ENCODE results near the gene DENND4B. TPM values are rescaled to one million over a fixed set of nuclear protein-coding genes. Genes with fewer than 3 reads are reported as not detected.

DENND4B gene
- total and polyA plus RNA-seq, 2 experiments from 2014 or later: 15.4 to 22.3 TPM

DNA sequence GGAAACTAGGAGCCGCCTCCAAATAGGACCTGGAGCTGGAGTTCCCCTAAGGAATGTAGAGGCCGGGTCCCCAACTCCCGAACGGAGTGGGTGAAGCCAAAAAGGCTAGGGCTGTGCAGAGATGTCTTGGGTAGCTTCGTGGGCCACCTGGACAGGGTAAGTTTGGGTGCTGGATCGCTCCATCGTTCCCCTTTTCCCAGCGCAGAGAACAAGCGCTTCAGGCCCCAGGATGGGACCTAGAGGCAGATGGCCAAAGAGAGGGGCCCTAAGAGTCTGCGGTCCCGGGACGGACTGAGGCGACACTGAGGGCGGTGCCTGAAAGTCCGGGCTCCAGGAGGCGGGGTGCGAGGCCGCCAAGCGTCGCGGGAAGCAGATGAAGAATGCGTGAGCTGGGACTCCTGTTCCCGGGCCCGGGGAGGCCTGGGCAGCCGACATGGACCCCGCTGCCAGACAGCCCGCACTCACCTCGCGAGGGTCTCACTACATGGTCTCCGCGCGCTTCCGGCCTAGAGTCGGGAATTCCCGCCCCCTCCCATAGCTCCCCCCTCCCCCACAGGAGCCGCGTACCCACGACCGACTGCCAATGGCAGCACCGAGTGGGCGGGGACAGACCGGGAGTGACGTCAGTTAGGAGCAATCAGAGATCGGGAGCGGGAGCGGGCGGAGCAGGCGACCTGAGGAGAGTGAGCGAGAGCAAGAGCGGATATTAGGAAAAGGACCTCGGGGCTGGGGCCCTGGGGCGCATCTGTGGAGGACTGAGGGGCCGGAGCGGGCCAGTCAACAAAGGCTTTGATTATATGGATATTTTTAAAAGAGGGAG is 16.7 kb upstream of the DENND4B start, which contains the start of gene SLC39A1:
Gene SLC39A1 (minus strand): TSS at position 508 of the 820 bp plus-strand sequence. CDS start 822 bp downstream, outside the sequence.
- Histone ChIP-seq H3K9me2 (replicated peaks; ENCODE audit: insufficient read depth) (no peaks in the 10 kb centered on the region), H3K9me3 (ENCODE audit: low read depth) (no peaks in the 10 kb centered on the region), H3K27me3 (no peaks in the 10 kb centered on the region), H2AFZ (peak within 1 kb of the TSS; percentile 51), H3K4me2 (peak within 1 kb of the TSS; percentile 93), H3K27ac (peak within 1 kb of the TSS; percentile 98), H3K4me3 (peak within 1 kb of the TSS; percentile 52), H3K36me3 (replicated peaks; ENCODE audit: insufficient read depth, low read depth) (no peaks in the 10 kb centered on the region), H4K20me1 (ENCODE audit: insufficient read depth, poor library complexity, severe bottlenecking) (no peaks in the 10 kb centered on the region), H3K4me1 (ENCODE audit: insufficient read depth) (peaks cover 26% of the 10 kb centered on the region), H3K79me2 (peaks cover 46% of the 10 kb centered on the region)
- peak; percentile 99 for DNase-seq (ENCODE audit: low spot score)
- 1% methylated on average over 49 of the region's 54 CpGs for WGBS (ENCODE audit: low lambda C conversion rate, missing lambda C conversion rate)
- no peak for TF ChIP-seq EZH2 (IDR thresholded peaks at IDR 0.05; ENCODE audit: borderline replicate concordance)

DNA sequence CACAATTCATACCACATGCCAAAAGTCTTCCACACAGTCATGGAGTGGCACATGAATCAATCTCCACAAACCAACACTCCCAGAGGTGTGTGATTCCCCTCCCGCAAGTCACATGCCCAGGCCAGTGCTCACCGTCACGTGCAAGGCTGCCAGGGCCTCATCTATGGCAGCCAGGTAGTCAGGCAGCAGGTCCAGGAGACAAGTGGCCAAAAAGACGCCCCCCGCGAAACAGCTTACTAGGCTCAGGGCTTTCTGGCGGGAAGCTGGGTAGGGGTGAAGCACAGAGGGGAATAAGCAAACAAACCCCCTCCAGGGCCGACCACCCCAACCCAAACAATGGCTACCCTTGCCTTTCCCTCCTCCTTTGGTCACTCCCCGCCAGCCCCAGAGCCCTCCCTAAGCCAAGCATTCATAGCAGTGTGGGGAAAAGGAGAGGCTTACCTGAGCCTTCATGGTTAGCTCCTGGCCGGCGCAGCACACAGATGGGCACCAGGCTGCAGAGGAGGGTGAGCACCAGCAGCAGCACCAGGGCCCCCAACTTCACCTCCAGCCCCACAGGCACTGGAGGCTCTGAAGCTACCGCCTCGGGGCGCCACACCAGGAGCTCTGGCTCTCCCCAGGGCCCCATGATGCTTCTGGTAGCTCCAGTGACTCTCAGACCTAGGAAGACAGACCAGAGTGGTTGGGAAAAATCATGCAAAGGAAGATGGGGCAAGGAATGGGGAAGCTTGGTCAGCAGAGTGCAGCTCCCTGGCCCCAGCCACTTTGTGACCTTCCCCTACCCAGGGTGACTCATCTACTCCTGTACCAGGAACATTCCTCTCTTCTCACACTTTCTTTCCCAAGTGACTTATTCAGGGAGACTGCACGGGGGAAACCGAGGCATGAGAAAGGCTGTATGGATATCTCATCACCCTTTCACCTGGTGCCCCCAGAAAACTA is 15.8 kb upstream of the DENND4B start:
- Histone ChIP-seq H3K36me3 (replicated peaks; ENCODE audit: insufficient read depth, low read depth) (no peaks in the 10 kb centered on the region), H2AFZ (peak overlapping the region; percentile 2), H3K27ac (peak overlapping the region; percentile 98), H3K4me1 (ENCODE audit: insufficient read depth) (peaks cover 26% of the 10 kb centered on the region), H4K20me1 (ENCODE audit: insufficient read depth, poor library complexity, severe bottlenecking) (peaks cover 6% of the 10 kb centered on the region), H3K4me2 (peak overlapping the region; percentile 93), H3K9me2 (replicated peaks; ENCODE audit: insufficient read depth) (no peaks in the 10 kb centered on the region), H3K79me2 (peaks cover 52% of the 10 kb centered on the region), H3K4me3 (peak overlapping the region; percentile 52), H3K9me3 (ENCODE audit: low read depth) (no peaks in the 10 kb centered on the region), H3K27me3 (no peaks in the 10 kb centered on the region)
- TF ChIP-seq, protein P1, sequence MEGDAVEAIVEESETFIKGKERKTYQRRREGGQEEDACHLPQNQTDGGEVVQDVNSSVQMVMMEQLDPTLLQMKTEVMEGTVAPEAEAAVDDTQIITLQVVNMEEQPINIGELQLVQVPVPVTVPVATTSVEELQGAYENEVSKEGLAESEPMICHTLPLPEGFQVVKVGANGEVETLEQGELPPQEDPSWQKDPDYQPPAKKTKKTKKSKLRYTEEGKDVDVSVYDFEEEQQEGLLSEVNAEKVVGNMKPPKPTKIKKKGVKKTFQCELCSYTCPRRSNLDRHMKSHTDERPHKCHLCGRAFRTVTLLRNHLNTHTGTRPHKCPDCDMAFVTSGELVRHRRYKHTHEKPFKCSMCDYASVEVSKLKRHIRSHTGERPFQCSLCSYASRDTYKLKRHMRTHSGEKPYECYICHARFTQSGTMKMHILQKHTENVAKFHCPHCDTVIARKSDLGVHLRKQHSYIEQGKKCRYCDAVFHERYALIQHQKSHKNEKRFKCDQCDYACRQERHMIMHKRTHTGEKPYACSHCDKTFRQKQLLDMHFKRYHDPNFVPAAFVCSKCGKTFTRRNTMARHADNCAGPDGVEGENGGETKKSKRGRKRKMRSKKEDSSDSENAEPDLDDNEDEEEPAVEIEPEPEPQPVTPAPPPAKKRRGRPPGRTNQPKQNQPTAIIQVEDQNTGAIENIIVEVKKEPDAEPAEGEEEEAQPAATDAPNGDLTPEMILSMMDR (IDR thresholded peaks at IDR 0.05; ENCODE audit: poor library complexity): no peak
- no peak for TF ChIP-seq EZH2 (IDR thresholded peaks at IDR 0.05; ENCODE audit: borderline replicate concordance)
- no peak for TF ChIP-seq EZH2phosphoT487 (IDR thresholded peaks at IDR 0.05; ENCODE audit: low read depth, severe bottlenecking, unreplicated experiment)
- 15% methylated on average over 14 of the region's 16 CpGs for WGBS (ENCODE audit: low lambda C conversion rate, missing lambda C conversion rate)
- DNase-seq (ENCODE audit: low spot score): peak; percentile 79

DNA sequence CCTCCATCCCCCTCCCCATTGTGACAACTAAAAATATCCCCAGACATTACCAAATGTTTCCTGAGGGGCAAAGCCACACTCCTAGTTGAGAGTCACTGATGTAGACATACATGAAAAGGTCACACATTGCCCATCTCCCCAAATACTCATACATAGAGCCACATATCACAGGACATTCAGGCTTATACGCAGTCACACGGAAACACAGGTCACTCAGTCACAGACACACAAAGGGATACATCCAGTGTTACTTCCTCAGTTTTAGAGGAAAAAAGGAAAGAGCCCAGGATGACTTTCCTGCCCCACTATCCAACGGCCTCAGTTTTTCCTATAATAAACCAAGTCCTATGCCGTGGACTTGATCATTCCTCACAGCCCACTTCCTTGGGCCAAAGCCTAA is 14.9 kb upstream of the DENND4B start:
- H3K9me3 ChIP-seq (ENCODE audit: low read depth): no peaks in the 10 kb centered on the region
- no peak for DNase-seq (ENCODE audit: low spot score)
- H3K9me2 ChIP-seq (replicated peaks; ENCODE audit: insufficient read depth): no peaks in the 10 kb centered on the region
- H3K4me1 ChIP-seq (ENCODE audit: insufficient read depth): peaks cover 31% of the 10 kb centered on the region
- H4K20me1 ChIP-seq (ENCODE audit: insufficient read depth, poor library complexity, severe bottlenecking): peaks cover 15% of the 10 kb centered on the region
- no peaks in the 10 kb centered on the region for H3K27me3 ChIP-seq
- H2AFZ ChIP-seq: no peak overlapping the region
- peak overlapping the region; percentile 98 for H3K27ac ChIP-seq
- whole genome bisulfite sequencing (ENCODE audit: low lambda C conversion rate, missing lambda C conversion rate): 84% methylated on average over 4 of the region's 4 CpGs
- TF ChIP-seq EZH2phosphoT487 (IDR thresholded peaks at IDR 0.05; ENCODE audit: low read depth, severe bottlenecking, unreplicated experiment) (no peak), EZH2 (IDR thresholded peaks at IDR 0.05; ENCODE audit: borderline replicate concordance) (no peak)
- TF ChIP-seq, protein P1 (IDR thresholded peaks at IDR 0.05; ENCODE audit: poor library complexity): no peak
- no peaks in the 10 kb centered on the region for H3K36me3 ChIP-seq (replicated peaks; ENCODE audit: insufficient read depth, low read depth)
- peak overlapping the region; percentile 93 for H3K4me2 ChIP-seq
- H3K79me2 ChIP-seq: peaks cover 61% of the 10 kb centered on the region
- H3K4me3 ChIP-seq: no peak overlapping the region
